ENCODE results near the gene JUNB. TPM values are rescaled to one million over a fixed set of nuclear protein-coding genes. Genes with fewer than 3 reads are reported as not detected.
"Not testable (repeated sequence)": the region's sequence is repeated elsewhere in the genome, so short reads cannot be mapped to it uniquely, and the experiment has no call there.

The JUNB gene
- total and polyA plus RNA-seq, 4 donors, result 111 to 689 (median 163) TPM

DNA sequence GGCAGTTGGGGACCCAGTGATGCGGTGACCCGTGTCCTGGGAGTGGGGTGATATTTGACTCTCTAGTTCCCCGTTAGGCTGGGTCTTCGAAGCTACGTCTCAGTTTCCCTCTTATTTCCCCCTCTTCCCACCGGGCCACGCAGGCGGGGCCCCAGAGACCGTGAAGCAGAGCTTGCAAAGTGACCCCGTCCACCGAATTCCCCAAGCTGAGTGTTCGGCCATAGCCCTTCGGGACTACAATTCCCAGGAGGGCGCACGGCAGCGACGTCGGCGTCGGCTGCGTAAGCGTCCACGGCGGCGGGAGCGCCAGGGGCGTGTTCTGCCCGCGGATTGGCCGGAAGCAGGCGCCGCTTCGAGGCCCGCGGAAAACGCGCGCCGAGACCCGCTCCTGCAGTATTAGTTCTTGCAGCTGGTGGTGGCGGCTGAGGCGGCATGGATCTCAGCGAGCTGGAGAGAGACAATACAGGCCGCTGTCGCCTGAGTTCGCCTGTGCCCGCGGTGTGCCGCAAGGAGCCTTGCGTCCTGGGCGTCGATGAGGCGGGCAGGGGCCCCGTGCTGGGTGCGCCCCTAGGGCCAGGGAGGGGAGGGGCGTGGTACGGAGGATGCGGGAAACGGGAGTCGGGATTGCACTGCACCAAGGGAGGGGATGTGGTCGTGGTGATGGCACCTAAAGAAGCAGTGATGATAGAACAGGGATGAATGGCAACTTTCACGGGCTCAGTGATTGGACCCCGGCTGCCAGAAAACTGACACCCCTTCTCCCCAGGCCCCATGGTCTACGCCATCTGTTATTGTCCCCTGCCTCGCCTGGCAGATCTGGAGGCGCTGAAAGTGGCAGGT, 15.2 kb downstream of the JUNB start, which contains the start of gene RNASEH2A:
Gene RNASEH2A (plus strand): TSS at position 343 of the 840 bp plus-strand sequence. CDS start 90 bp downstream, at position 433.
- peak; percentile 92 for ATAC-seq (ENCODE audit: insufficient read depth, low FRiP score)
- Histone ChIP-seq H3K4me1 (ENCODE audit: control insufficient read depth in 5 of 5, insufficient read depth in 5 of 5, low read length in 5 of 5) (peaks cover 3 to 18% (median 9%) of the 10 kb centered on the region in 5 donors), H3K9me3 (ENCODE audit: control insufficient read depth in 4 of 4, insufficient read depth in 3 of 4, low read length in 3 of 4) (no peaks in the 10 kb centered on the region), H3K36me3 (ENCODE audit: control insufficient read depth in 4 of 4, insufficient read depth in 4 of 4, low read length in 4 of 4) (peaks cover 0 to 17% (median 7%) of the 10 kb centered on the region in 4 donors), H3K4me3 (peak within 1 kb of the TSS; percentile 79), H3K27ac (ENCODE audit: low read depth in 1 of 2, low read length in 1 of 2) (peak within 1 kb of the TSS; percentile 50 to 74), H3K9ac (ENCODE audit: insufficient read depth in 1 of 2, low read length in 2 of 2) (peak within 1 kb of the TSS; percentile 58 to 78), H3K27me3 (ENCODE audit: control insufficient read depth in 3 of 3, insufficient read depth in 3 of 3, low read length in 2 of 3) (no peaks in the 10 kb centered on the region)
- TF ChIP-seq CTCF (IDR thresholded peaks at IDR 0.05; ENCODE audit: control extremely low read depth, extremely low read depth), result no peak
- DNase-seq, result peak; percentile 92 to 95 (median 93)
- WGBS, 2 donors, result 4 to 5% methylated on average over 66 of the region's 66 CpGs

DNA sequence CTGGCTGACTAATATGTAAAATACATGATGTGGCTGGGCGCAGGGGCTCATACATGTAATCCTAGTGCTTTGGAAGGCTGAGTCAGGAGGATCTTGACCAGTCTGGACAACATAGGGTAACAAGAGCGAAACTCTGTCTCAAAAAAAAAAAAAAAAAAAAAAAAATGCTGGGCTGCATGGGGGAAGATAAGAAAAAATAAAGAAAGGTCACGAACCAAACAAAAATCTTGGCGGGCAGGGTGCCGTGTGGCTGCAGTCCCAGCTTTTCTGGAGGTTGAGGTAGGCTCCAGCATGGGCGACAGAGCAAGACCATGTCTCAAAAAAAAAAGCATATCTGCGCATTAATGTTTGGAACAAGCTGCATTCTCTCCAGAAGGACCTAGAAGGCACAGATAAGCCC, 23.8 kb downstream of the JUNB start:
- Histone ChIP-seq H3K27ac (ENCODE audit: low read depth in 1 of 2, low read length in 1 of 2) (no peak overlapping the region), H3K27me3 (ENCODE audit: control insufficient read depth in 3 of 3, insufficient read depth in 3 of 3, low read length in 2 of 3) (no peaks in the 10 kb centered on the region), H3K4me1 (ENCODE audit: control insufficient read depth in 5 of 5, insufficient read depth in 5 of 5, low read length in 5 of 5) (no peaks in the 10 kb centered on the region), H3K9ac (ENCODE audit: insufficient read depth in 1 of 2, low read length in 2 of 2) (no peak overlapping the region), H3K9me3 (ENCODE audit: control insufficient read depth in 4 of 4, insufficient read depth in 3 of 4, low read length in 3 of 4) (no peaks in the 10 kb centered on the region), H3K4me3 (no peak overlapping the region), H3K36me3 (ENCODE audit: control insufficient read depth in 4 of 4, insufficient read depth in 4 of 4, low read length in 4 of 4) (peaks cover 0 to 12% (median 9%) of the 10 kb centered on the region in 4 donors)
- ATAC-seq (ENCODE audit: insufficient read depth, low FRiP score), result no peak
- WGBS, 2 donors, result 95 to 97% methylated on average over 7 of the region's 7 CpGs
- no peak for DNase-seq
- TF ChIP-seq CTCF (IDR thresholded peaks at IDR 0.05; ENCODE audit: control extremely low read depth, extremely low read depth), result no peak

DNA sequence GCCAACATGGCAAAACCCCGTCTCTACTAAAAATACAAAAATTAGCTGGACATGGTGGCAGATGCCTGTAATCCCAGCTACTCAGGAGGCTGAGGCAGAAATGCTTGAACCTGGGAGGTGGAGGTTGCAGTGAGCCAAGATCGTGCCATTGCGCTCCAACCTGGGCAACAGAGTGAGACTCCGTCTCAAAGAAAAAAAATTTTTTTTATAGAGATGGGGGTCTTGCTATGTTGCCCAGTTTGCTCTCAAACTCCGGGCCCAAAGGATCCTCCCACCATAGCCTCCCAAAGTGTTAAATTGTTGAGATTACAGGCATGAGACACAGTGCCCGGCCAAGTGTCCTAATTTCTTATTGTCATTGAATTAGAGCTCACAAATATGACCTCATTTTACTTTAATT, 25.9 kb downstream of the JUNB start:
- not testable (repeated sequence) for H3K9ac ChIP-seq (ENCODE audit: insufficient read depth in 1 of 2, low read length in 2 of 2); H3K9me3 ChIP-seq (ENCODE audit: control insufficient read depth in 4 of 4, insufficient read depth in 3 of 4, low read length in 3 of 4); DNase-seq; H3K4me3 ChIP-seq; ATAC-seq (ENCODE audit: insufficient read depth, low FRiP score); H3K27me3 ChIP-seq (ENCODE audit: control insufficient read depth in 3 of 3, insufficient read depth in 3 of 3, low read length in 2 of 3); H3K36me3 ChIP-seq (ENCODE audit: control insufficient read depth in 4 of 4, insufficient read depth in 4 of 4, low read length in 4 of 4); H3K27ac ChIP-seq (ENCODE audit: low read depth in 1 of 2, low read length in 1 of 2); H3K4me1 ChIP-seq (ENCODE audit: control insufficient read depth in 5 of 5, insufficient read depth in 5 of 5, low read length in 5 of 5)
- WGBS, 2 donors, result 94 to 96% methylated on average over 6 of the region's 6 CpGs

DNA sequence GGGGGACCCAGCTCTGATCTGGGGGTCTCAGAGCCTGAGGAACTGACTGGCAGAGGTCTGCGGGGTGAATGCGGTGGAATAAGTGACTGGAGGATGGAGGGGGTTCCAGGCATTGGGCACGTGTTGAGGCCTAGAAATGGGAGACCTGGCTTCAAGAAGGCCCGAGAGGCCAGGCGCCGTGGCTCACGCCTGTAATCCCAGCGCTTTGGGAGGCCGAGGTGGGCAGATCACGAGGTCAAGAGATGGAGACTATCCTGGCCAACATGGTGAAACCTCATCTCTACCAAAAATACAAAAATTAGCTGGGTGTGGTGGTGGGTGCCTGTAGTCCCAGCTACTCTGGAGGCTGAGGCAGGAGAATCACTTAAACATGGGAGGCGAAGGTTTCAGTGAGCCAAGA, 26.5 kb downstream of the JUNB start:
- not testable (repeated sequence) for H3K36me3 ChIP-seq (ENCODE audit: control insufficient read depth in 4 of 4, insufficient read depth in 4 of 4, low read length in 4 of 4); H3K27ac ChIP-seq (ENCODE audit: low read depth in 1 of 2, low read length in 1 of 2); ATAC-seq (ENCODE audit: insufficient read depth, low FRiP score); DNase-seq; H3K9ac ChIP-seq (ENCODE audit: insufficient read depth in 1 of 2, low read length in 2 of 2); H3K27me3 ChIP-seq (ENCODE audit: control insufficient read depth in 3 of 3, insufficient read depth in 3 of 3, low read length in 2 of 3); H3K4me1 ChIP-seq (ENCODE audit: control insufficient read depth in 5 of 5, insufficient read depth in 5 of 5, low read length in 5 of 5); H3K4me3 ChIP-seq; H3K9me3 ChIP-seq (ENCODE audit: control insufficient read depth in 4 of 4, insufficient read depth in 3 of 4, low read length in 3 of 4)
- WGBS, 2 donors, result 94 to 95% methylated on average over 11 of the region's 11 CpGs
